ENCODE data around the gene TLR5. TPM values are rescaled to one million over a fixed set of nuclear protein-coding genes. Genes with fewer than 3 reads are reported as not detected.

TLR5 gene
- total and polyA plus RNA-seq, 2 of the 4 experiments (the other 2 are of a cell fraction), result 0.09 to 0.18 TPM

DNA sequence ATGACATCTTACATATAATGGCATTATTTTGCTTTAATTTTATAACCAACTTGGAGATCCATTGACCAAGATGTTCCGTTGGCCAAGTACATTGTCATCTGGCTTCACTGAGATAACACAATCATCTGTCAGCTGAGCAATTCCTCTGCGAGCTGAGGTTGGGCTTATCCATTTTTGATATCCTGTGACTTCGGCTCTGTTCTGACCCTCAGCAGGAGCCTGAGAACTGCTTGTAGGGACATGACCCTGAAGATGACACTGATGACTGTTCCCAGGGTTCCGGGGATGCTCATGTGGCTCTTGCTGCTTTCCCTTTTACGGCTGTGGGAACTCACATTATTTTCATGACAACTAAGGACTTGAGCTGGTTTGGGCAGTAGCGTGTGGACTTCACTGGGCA, 51.2 kb downstream of the TLR5 start:
- Histone ChIP-seq H3K9ac (ENCODE audit: low read depth, low read length) (no peak overlapping the region), H3K4me3 (ENCODE audit: insufficient read depth, low read depth, low read length) (no peak overlapping the region), H2BK5ac (ENCODE audit: low read depth, low read length, poor library complexity, severe bottlenecking) (no peak overlapping the region), H2BK20ac (ENCODE audit: low read depth, low read length) (no peak overlapping the region), H3K18ac (ENCODE audit: low read depth, low read length) (no peak overlapping the region), H3K27me3 (ENCODE audit: control insufficient read depth, insufficient read depth, low read length) (peaks cover 22% of the 10 kb centered on the region), H2BK15ac (ENCODE audit: low read depth, low read length) (no peak overlapping the region), H3K14ac (replicated peaks; ENCODE audit: low read depth, low read length) (no peak overlapping the region), H3K56ac (ENCODE audit: extremely low read depth, insufficient read depth, low read length) (no peak overlapping the region), H2AFZ (replicated peaks; ENCODE audit: low read length, poor library complexity) (no peak overlapping the region), H3K9me3 (ENCODE audit: control insufficient read depth, insufficient read depth, low read length) (no peaks in the 10 kb centered on the region), H3K4me2 (ENCODE audit: low read depth, low read length) (no peak overlapping the region), H3K9me1 (ENCODE audit: insufficient read depth, low read length) (no peaks in the 10 kb centered on the region), H4K8ac (ENCODE audit: low read depth in 2 of 2, low read length in 2 of 2) (no peak overlapping the region), H3K4ac (ENCODE audit: low read depth, low read length) (no peak overlapping the region), H2BK120ac (ENCODE audit: low read depth, low read length) (no peak overlapping the region), H4K91ac (ENCODE audit: insufficient read depth, low read depth, low read length) (no peak overlapping the region), H2AK5ac (ENCODE audit: low read depth, low read length) (no peak overlapping the region), H3K36me3 (ENCODE audit: control insufficient read depth, insufficient read depth, low read length) (no peaks in the 10 kb centered on the region), H3K4me1 (ENCODE audit: control insufficient read depth, insufficient read depth, low read length) (no peaks in the 10 kb centered on the region), H3K23ac (ENCODE audit: low read depth, low read length) (no peak overlapping the region), H4K5ac (ENCODE audit: low read depth, low read length) (no peak overlapping the region), H3K79me1 (ENCODE audit: low read depth in 1 of 2, low read length in 2 of 2) (no peaks in the 10 kb centered on the region), H4K20me1 (ENCODE audit: insufficient read depth, low read length) (no peaks in the 10 kb centered on the region), H2AK9ac (replicated peaks; ENCODE audit: low read depth, low read length, poor library complexity) (no peak overlapping the region), H3K27ac (ENCODE audit: insufficient read depth, low read length) (no peak overlapping the region)
- BruUV-seq (replicated peaks), result no TSS peak
- ChIA-PET CTCF (no interaction called here), POLR2A (ENCODE audit: unreplicated experiment) (no interaction called here)
- intact Hi-C loops (cut with micrococcal nuclease) (no loop called here), in situ Hi-C loops (cut with MboI; ENCODE audit: low sequenced_read_pairs) (no loop called here), dilution Hi-C loops (cut with HindIII; ENCODE audit: low sequenced_read_pairs, unreplicated experiment) (loop anchor here (25.0 kb wide), 1 partner anchor 305 kb away; no protein-coding TSS in a partner anchor)
- ATAC-seq (ENCODE audit: low read depth), result no peak
- 80% methylated on average over 2 of the region's 6 CpGs; no CpG with 5 or more reads in 1 of the 2 experiments for WGBS, 2 experiments (ENCODE audit: extremely low coverage in 2 of 2, insufficient read length in 1 of 2)
- no peak for TF ChIP-seq FOS (IDR thresholded peaks at IDR 0.05; ENCODE audit: low read depth, low read length)
- TF ChIP-seq, protein P1, sequence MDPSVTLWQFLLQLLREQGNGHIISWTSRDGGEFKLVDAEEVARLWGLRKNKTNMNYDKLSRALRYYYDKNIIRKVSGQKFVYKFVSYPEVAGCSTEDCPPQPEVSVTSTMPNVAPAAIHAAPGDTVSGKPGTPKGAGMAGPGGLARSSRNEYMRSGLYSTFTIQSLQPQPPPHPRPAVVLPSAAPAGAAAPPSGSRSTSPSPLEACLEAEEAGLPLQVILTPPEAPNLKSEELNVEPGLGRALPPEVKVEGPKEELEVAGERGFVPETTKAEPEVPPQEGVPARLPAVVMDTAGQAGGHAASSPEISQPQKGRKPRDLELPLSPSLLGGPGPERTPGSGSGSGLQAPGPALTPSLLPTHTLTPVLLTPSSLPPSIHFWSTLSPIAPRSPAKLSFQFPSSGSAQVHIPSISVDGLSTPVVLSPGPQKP (IDR thresholded peaks at IDR 0.05; ENCODE audit: borderline replicate concordance, low read depth, low read length), result no peak
- TF ChIP-seq RAD21 (IDR thresholded peaks at IDR 0.05; ENCODE audit: low read length), result no peak
- TF ChIP-seq MAZ (IDR thresholded peaks at IDR 0.05; ENCODE audit: borderline replicate concordance, low read depth, low read length), result no peak
- TF ChIP-seq RCOR1 (IDR thresholded peaks at IDR 0.05; ENCODE audit: insufficient replicate concordance, low read length), result no peak
- no peak for TF ChIP-seq CEBPB (IDR thresholded peaks at IDR 0.05; ENCODE audit: low read depth, low read length)
- no peak for TF ChIP-seq MAFK (IDR thresholded peaks at IDR 0.05; ENCODE audit: low read depth, low read length)
- TF ChIP-seq SMC3 (IDR thresholded peaks at IDR 0.05; ENCODE audit: low read depth, low read length), result no peak
- no peak for TF ChIP-seq NFE2L2 (IDR thresholded peaks at IDR 0.05; ENCODE audit: low read depth, low read length)
- TF ChIP-seq, protein P2, sequence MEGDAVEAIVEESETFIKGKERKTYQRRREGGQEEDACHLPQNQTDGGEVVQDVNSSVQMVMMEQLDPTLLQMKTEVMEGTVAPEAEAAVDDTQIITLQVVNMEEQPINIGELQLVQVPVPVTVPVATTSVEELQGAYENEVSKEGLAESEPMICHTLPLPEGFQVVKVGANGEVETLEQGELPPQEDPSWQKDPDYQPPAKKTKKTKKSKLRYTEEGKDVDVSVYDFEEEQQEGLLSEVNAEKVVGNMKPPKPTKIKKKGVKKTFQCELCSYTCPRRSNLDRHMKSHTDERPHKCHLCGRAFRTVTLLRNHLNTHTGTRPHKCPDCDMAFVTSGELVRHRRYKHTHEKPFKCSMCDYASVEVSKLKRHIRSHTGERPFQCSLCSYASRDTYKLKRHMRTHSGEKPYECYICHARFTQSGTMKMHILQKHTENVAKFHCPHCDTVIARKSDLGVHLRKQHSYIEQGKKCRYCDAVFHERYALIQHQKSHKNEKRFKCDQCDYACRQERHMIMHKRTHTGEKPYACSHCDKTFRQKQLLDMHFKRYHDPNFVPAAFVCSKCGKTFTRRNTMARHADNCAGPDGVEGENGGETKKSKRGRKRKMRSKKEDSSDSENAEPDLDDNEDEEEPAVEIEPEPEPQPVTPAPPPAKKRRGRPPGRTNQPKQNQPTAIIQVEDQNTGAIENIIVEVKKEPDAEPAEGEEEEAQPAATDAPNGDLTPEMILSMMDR (conservative IDR thresholded peaks at IDR 0.05; ENCODE audit: low read depth, low read length), result no peak
- no peak for TF ChIP-seq RFX5 (IDR thresholded peaks at IDR 0.05; ENCODE audit: low read depth, low read length)
- no peak for TF ChIP-seq CHD1 (IDR thresholded peaks at IDR 0.05; ENCODE audit: low read depth, low read length)
- TF ChIP-seq, protein P3, sequence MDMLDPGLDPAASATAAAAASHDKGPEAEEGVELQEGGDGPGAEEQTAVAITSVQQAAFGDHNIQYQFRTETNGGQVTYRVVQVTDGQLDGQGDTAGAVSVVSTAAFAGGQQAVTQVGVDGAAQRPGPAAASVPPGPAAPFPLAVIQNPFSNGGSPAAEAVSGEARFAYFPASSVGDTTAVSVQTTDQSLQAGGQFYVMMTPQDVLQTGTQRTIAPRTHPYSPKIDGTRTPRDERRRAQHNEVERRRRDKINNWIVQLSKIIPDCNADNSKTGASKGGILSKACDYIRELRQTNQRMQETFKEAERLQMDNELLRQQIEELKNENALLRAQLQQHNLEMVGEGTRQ (IDR thresholded peaks at IDR 0.05; ENCODE audit: low read depth, low read length), result no peak
- no peak for TF ChIP-seq BHLHE40 (IDR thresholded peaks at IDR 0.05; ENCODE audit: low read depth, low read length)
- DNase-seq, result no peak
